ENCODE measurements around the gene CAPRIN2.

The CAPRIN2 gene

DNA sequence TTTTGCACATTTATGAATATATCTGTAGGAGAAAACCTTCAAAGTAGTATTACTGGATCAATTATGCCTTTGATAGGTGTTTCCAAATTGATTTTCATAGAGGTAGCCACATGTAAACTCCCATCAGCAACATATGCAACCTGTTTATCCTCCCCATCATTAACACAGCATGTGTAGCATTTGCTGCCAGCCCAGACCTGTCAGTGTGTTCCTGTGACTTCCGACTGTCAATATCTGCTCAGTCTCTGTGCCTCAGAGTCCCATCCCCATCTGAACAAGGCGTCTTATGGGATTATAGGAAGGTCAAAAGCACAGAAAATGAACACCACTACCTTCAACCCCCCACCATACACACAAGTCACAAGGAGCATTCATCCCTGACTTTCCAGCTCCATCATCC, 9.5 kb upstream of the CAPRIN2 start:
- DNase-seq (ENCODE audit: low spot score), result no peak

DNA sequence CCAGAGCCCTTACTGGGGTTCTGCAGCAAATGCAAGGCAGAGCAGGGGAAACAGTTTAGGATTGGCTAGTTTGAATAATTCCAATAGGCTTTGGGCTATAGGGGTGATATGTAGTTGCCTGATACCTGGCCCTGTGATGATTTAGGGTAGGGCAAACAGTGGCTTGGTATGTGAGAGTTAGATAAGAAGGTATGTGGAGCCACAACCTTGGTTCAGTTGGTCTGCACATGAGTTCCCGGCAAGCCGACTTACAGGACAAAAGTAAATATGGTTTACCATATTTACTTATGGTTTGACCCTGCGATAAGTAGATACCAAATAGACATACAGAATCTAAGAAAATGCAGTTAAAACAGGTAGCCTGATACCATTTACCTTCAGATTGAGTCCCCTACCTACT, 8.3 kb upstream of the CAPRIN2 start:
- DNase-seq (ENCODE audit: low spot score), result no peak

DNA sequence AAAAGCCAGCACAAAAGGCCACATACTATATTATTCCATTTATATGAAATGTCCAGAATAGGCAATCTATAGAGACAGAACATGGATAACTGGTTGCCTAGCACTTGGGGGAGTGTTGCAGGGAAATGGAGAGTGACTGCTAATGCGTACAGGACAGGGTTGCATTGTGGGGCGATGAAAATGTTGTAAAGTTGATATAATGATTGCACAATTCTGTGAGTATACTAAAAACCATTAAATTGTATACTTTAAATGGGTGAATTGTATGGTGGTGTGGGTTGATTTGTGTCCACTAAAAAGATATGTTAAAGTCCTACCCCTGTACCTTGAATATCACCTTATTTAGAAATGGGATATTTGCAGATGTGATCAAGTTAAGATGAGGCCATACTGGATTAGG, 7.0 kb upstream of the CAPRIN2 start:
- no peak for DNase-seq (ENCODE audit: low spot score)

DNA sequence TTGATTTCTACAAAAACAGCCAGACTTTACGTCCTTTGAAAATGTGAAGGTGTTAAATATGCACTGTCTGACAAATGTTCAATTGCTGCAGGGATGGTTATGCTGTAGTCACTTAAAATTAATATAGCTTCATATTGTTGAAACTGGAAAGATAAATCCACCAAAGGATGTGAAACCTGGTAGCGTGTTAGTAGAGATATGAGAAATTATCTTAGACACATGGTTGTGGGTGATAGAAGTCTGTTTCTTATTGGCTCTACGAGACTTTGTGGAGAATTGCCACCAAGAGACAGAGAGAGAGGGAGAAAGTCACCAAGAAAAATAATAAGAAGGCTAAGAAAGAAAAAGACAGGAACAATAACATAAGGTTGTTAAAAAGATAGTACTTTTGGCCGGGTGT, 2.6 kb upstream of the CAPRIN2 start:
- no peak for DNase-seq (ENCODE audit: low spot score)

DNA sequence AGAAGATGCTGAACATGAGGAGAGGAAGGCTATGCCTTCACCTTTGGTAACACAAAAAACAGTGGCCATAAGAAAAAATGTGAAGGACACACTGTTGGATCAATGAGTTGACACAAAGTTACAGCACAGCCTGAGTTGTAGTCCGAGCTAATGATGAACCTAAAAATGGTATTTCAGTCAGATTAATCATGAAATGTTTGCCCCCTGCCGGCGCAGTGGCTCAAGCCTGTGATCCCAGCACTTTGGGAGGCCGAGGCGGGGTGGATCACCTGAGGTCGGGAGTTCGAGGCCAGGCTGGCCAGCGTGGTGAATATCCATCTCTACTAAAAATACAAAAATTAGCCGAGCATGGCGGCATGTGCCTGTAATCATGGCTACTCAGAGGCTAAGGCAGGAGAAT, 1.3 kb upstream of the CAPRIN2 start:
- DNase-seq (ENCODE audit: low spot score), result no peak

DNA sequence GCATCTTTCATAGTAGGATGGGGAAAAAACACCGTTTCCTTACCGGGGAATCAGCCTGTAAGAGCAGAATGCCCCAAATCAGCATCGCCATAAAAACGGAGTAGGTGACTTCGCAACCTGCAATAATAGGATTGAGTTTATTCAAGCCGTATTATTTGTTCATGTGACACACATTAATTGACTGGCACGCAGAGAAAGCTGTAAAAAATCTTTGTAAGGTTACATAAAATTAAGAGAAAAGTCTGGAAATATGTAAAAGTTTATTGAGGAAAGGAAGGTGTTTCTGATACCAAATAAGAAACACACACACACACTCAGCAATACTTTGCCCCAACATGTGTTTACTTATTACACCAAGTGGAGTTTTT, 628 bp upstream of the CAPRIN2 start:
- no peak for DNase-seq (ENCODE audit: low spot score)

DNA sequence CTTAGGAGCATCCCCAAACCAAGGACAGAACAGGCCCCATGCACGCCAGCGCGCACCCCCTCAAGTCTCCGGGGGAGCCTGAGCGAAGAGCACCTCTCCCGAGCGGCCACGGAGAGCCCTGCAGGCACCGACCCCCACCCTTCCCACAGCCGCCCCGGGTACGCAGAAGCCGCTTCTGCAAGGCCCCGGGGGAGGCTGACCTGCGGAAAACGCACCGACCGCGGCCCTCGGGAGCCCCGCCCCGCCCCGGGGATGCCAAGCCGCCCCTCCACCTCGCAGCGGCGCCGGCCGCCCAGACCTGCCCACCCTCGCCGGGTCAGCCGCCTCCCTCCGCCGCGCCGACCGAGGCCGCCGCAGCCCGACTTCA, 385 bp downstream of the CAPRIN2 start:
- no peak for DNase-seq (ENCODE audit: low spot score)

DNA sequence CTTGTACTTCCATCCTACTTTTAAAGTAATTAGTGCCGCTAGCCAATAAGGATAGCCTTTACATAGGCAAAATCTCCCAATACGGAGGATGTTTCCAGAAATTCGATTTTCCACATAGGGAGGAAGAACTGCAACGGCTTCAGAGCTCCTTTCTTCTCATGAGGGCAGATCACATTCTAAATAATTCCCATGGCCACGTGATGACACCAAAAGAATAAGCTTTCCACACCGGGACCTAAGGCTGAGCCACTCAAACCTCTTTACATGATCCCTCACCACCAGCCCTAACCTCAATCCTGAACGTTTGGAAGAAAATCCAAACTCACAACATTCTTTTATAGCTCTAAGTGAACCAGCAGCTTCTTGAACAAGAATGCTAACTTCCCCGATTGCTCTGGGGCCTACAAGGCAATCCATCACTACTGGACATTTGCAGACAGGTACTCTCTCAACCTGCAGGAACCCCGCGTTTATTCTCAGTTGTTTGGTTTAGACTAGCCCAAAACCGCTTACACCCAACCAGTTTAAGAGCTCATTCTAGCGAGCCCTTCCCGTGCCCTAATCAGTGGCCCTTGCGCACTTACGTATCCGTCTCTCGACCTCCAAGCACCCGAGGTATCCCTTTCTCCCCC, 884 bp downstream of the CAPRIN2 start:
- no peak for DNase-seq (ENCODE audit: low spot score)

DNA sequence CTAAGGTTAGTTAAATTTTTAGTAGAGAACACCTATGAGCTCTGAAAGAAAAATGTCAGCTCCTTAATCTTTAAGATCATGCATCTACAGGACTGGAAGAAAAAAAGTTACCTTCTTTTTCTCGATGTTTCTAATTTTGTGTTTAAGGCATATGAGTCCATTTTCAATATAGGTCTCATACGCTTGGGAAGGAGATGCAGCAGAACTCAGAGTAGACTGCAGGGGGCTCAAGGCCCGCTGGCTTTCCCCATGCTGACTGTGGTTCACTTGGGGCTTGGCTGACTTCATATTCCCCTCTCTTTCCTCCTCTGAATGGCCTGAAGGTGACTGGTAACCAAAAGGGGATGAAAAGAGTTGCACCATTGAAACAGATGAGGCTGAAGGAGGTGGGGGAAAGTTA, 1.5 kb downstream of the CAPRIN2 start:
- DNase-seq (ENCODE audit: low spot score), result no peak

DNA sequence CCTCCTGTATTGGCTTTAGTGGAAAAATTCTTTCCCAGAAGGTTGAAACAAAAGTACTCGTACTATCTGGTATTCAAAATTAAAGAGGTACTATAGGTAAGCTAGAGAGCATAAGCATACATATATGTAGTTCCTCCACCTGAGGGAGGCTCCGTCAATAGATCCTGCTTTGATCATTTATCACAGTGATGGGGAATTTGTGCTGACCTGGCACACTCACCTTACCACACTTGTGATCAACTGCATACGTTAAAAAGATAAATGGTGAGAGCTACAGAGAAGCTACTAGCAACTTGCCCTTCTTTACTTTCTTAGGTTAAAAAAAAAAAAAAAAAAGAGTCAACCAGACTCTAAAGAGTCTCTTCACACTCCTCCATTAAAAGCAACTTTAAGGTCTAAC, 2.5 kb downstream of the CAPRIN2 start:
- DNase-seq (ENCODE audit: low spot score), result no peak

DNA sequence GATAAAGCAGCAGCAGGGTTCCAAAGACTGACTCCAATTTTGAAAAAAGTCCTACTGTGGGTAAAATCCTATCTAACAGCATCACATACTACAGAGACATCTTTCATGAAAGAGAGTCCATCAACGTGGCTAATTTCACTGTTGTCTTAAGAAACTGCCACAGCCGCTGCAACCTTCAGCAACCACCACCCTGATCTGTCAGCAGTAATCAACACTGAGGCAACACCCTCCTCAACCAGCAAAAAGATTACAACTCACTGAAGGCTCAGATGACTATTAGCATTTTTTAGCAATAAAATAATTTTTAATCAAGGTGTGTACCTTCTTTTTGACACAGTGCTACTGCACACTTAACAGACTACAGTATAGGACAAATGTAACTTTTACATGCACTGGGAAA, 6.6 kb downstream of the CAPRIN2 start:
- DNase-seq (ENCODE audit: low spot score), result no peak

DNA sequence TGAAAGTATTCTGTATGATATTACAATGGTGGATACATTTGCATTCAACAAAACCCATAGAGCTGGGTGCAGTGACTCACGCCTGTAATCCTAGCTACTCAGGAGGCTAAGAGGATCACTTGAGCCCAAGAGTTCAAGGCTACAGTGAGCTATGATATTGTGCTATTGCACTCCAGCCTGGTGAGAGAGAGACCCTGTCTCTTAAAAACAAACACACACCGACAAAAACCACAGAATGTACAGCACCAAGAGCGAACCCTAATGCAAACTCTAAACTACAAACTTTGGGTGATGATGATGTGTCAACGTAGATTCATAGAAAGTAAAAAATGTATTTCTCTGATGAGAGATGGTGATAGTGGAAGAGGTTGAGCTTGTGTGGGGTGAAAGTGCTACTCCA, 8.6 kb downstream of the CAPRIN2 start:
- DNase-seq (ENCODE audit: low spot score), result no peak

DNA sequence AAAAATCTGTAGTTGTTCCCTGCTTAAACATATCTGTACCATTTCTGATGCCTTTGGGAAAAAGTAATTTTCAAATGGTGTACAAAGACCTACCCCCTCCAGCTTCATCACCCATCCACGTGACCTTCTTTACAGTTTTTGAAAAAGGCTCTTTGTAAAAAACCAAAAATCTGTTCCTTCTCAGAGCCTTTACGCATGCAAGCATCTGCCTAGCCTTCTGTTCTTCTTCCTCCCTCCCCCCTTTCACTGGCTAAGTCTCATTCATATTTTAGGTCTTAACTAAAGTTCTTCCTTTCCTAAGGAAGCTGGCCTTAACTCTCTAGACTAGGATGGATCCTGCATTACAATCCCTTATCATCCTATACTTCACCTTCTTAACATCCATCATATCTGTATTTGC, 10.4 kb downstream of the CAPRIN2 start:
- no peak for DNase-seq (ENCODE audit: low spot score)

DNA sequence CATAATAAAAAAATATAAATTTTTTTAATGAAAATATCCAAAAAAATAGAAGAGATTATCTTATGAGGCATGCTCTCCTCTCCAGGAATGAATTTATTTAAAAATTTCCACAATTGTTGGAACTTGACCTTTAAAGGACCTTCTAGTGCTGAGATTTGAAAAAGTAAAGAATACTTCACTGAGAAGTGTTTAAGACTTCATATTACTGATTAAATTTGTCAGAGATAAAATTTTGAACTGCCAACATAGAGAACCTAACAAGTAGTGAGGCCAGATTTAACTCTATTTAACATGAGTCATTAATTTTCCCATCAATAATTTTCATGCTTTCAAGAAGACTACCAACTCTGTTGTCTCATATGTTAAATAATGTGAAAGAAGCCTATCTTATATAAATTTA, 14.5 kb downstream of the CAPRIN2 start:
- no peak for DNase-seq (ENCODE audit: low spot score)

DNA sequence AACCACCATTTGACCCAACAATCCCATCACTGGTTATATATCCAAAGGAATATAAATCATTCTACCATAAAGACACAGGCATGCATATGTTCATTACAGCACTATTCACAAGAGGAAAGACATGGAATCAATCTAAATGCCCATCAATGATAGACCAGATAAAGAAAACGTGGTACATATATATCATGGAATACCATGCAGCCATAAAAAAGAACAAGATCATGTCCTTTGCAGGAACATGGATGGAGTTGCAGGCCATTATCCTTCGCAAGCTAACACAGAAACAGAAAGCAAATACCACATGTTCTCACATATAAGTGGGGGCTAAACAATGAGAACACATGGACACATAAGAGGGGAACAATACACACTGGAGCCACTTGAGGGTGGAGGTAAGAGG, 15.7 kb downstream of the CAPRIN2 start:
- DNase-seq (ENCODE audit: low spot score), result no peak

DNA sequence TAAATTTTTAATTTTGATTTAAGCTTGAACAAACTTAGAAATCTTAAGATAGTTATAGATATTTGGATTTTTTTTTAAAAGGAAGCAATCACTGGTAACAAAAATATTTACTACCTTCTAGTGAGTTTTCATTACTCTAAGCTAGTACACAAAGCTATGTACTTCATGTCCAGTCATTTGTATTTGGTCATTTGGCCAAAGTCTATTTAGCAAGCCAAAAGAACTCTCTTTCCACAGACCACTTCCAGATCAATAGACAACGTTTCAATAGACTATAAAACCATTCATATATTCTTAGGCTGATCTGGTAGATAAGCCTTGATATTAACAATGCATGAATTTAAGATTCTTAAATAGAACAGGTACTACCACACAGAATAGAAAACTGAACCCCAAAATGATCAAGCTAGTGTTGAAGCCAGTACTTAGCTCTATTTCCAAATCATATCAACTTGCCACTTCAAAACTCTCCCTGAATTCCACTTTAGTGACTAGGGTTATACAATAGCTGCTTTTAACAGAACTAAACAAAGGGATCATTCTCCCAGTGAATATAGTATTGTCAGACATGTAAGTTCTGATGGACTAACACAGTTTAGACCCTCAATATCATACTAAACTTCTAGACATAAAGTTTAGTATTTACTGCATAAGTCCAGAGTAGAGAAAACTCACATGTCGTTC, 21.7 kb downstream of the CAPRIN2 start:
- no peak for DNase-seq (ENCODE audit: low spot score)

DNA sequence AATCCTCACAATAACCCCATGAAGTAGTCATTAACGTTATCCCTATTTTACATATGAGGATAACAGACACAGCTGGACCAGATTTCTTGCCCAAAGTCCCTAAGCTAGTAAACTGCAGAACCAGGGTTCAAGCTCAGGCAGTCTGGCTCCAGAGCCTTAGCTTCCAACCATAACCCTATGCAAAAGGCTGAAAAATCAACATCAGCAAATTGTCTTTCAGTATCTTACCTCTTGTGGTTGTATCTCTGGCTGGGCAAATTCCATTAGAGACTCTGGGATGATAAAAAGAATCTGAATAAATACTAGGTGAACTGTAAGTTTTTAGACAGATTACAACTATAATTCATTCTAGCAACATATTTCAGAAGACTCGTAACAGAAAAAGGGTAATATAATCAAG, 24.7 kb downstream of the CAPRIN2 start:
- DNase-seq (ENCODE audit: low spot score), result no peak

DNA sequence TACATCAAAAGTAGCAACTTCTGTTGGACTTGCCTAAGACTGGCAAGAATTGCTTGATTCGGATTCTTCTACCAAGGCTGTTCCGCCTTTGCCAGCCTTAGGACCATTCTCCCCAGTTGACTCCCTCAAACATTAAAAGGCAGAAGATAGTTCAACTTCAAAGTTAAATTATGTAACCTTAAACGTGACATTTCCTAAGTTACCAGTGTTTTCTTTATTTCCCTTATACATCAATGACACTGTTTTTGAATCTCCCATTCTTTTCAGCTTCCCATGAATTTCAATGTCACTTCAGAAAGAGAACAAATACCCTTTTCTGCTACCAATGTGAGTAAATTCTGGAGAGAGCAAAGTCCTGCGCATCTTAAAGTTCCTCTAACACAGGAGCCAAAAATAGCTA, 25.2 kb downstream of the CAPRIN2 start:
- DNase-seq (ENCODE audit: low spot score), result no peak

DNA sequence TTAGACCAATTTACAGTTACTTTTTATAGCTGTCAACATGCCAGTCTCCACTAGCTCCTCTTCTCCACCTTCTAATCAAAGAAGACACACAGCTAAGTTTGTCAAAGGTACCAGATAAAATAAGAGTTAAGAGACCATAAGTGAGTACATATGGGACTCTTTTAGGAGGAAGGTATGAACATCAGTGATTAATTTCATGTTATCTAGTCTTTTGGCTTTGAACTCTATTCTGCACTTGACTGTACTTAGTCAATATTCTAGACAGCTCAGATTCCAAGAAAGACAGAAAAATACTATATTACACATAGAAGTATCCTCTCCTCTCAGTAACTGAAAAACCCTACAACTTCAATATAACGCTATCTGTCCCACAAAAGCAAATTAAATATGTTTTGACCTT, 28.1 kb downstream of the CAPRIN2 start:
- no peak for DNase-seq (ENCODE audit: low spot score)

DNA sequence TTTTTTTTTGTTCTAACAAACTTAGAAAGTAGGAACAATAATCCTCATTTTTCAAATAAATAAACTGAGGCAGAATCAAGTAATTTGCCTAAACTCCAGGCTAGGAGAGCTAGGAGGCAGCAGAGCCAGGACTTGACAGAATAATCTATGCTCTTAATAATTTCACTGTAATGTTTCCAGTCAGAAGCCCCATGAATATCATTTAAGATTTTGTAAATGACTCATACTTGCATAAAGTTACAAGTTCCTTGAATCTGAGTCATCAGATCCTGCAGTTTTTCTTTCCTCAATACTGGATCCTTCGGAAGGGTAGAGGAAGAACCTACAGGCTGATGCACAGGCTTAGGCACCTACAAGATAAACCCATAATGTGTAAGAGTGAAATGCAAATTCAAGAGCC, 29.0 kb downstream of the CAPRIN2 start:
- DNase-seq (ENCODE audit: low spot score), result no peak

DNA sequence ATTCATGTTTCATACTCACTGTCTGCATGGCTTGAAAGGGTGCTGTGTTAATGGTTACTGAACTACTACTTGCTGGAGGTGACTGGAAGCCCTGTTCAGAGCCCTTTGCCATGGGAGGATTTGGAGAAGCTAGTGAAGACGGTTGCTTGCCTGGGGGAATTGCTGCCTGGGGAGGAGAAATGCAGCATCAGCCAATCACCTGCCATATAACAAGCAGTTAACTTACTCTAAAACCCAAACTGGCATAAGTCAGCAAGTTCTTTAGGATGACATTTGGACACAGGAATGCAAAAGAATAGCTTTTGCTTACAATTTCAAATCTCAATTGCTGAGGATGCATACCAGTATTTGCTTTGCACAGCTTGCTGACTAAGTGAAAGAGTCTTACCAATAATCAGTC, 35.7 kb downstream of the CAPRIN2 start:
- DNase-seq (ENCODE audit: low spot score), result no peak

DNA sequence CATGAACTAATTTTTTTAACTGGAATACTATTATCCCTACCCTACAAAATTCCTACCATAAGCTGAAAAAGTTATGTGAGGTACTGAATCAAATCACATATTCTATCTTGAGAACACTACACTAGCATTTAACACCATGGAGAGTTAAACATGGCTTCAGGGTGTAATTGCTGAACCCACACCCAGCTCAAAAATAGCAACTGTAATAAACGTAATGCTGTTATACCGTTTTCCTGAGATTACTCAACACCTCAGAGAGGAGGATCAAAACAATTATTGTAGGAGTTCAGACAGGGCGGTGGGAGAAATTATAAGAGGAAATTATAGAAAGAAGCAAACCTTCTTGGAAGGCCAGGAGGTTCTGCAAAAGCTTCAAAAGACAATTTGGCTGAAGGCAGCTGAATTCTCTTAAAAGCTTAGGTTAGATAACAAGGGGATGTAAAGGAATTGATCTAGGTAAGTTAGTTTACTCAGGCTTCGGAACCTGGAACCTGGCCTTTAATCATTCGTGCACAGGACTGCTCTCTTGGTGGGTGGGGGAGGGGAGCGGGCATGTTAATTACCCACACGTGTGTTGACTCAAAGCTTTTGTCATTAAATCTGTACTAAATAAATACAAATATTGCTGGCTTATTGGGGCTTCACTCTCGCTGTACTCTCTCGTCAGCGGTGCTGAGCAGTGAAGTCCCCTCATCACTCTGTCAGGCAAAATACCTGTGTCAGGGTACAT, 47.0 kb downstream of the CAPRIN2 start:
- DNase-seq (ENCODE audit: low spot score), result no peak

DNA sequence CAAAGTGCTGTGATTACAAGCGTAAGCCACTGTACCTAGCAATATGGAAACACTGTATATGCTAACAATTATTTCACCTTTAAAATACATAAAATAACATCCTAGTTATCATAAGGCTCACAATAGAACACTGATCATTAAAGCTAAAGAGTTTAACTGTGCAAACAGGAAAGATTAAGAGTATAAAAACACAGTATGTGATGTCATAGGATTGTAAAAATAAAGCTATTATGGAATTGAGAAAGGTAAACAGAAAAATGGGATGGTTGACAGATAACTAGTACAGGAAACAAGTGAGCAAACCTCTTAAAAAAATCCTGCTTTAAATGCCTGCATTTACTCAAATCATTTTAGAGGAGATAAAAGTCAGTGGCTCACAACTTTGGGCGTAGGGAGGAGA, 48.3 kb downstream of the CAPRIN2 start:
- no peak for DNase-seq (ENCODE audit: low spot score)

DNA sequence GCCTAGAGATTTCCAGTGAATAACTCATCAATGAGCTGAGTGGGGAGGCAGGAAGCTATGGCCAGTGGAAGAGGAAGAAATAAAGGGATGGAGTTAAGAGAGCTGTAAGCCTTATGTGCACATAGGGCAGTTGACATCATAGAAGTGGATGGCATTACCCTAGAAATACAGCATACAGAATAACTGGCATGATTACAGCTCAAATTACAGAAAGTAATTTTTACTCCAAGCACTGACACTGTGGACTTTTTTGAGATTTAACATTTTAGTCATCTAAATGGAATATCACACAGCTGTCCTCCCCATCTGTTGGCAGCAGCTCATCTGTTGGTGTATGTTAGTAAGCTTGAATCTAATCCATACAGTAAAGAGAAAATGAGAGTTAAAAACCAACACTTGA, 53.7 kb downstream of the CAPRIN2 start:
- DNase-seq (ENCODE audit: low spot score), result no peak

Data from left forelimb (tissue), 1 donor.